ENCODE results near the gene GNAS-AS1.

GNAS-AS1 gene

GRCh38 chr20:58851221-58851968, 693 bp upstream of the GNAS-AS1 start:
- H3K27ac ChIP-seq, result no peak overlapping the region
- TF ChIP-seq ZFX (IDR thresholded peaks at IDR 0.05; ENCODE audit: borderline replicate concordance) (no peak), CTCF (IDR thresholded peaks at IDR 0.05) (no peak)

GRCh38 chr20:58847463-58847862, 3.2 kb downstream of the GNAS-AS1 start:
- H3K27ac ChIP-seq, result no peak overlapping the region
- no peak for TF ChIP-seq ZFX (IDR thresholded peaks at IDR 0.05; ENCODE audit: borderline replicate concordance)
- TF ChIP-seq CTCF (IDR thresholded peaks at IDR 0.05), result no peak

- H3K27ac ChIP-seq, result no peak overlapping the region
- TF ChIP-seq ZFX (IDR thresholded peaks at IDR 0.05; ENCODE audit: borderline replicate concordance) (no peak), CTCF (IDR thresholded peaks at IDR 0.05) (no peak)
Observed at GRCh38 chr20:58845706-58846105, 5.0 kb downstream of the GNAS-AS1 start.

DNA sequence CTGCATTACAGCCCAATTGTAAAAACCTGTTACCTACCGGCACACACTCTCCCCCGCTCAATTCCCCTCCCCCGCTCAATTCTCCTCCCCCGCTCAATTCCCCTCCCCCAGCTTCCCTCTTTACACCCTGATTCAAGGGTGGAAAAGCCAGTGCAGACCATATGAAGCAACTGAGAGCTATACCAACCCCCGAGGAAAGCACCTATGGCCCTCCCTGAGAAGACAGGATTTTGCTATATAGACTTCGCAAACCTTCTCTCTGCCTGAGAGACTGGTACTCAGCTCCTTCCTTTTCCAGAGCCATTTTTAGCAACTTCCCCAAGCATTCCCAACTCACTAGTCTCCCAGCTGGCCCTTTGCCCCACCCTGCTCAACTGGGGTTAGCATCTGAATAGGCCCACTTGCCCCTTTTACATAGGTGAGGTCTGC, 7.6 kb downstream of the GNAS-AS1 start:
- TF ChIP-seq CTCF (IDR thresholded peaks at IDR 0.05) (no peak), ZFX (IDR thresholded peaks at IDR 0.05; ENCODE audit: borderline replicate concordance) (no peak)
- H3K27ac ChIP-seq, result no peak overlapping the region

GRCh38 chr20:58842276-58842675, 8.4 kb downstream of the GNAS-AS1 start:
- no peak for TF ChIP-seq CTCF (IDR thresholded peaks at IDR 0.05)
- TF ChIP-seq ZFX (IDR thresholded peaks at IDR 0.05; ENCODE audit: borderline replicate concordance), result no peak
- no peak overlapping the region for H3K27ac ChIP-seq

DNA sequence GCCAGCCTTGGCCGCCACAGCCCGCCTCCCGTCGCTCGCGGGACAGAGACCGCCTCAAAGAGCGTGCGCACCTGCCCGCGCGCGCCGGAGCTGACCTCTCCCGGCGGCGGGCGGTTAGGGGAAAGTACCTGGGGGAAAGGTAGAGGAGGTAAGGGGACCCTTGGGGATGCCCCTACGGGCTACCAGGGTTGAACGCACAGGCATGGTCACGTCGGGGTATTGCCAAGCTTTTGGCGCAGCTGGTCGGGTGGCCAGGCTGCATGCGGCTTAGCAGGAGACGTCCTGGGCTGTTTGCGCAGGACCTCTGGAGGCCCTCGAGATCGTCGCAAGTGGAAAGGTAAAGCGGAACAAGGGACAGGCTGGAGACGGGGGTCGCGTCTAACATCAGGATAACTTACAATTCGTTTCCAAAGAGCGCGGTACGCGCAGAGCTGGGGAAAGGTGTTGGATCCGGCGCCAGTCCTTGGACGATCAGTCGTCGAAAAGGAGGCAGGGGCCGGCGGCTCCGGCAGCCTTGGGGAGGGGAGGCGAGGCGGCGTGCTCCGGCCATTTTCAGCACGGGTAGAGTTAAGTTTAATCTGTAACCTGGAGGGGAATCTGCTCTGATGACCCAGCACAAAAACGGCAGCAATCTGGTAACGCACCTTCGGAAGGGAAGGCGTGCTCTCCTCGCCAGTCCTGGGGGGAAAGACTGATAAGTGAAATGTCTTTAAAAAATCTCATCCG, 9.0 kb downstream of the GNAS-AS1 start:
- H3K27ac ChIP-seq, result no peak overlapping the region
- no peak for TF ChIP-seq ZFX (IDR thresholded peaks at IDR 0.05; ENCODE audit: borderline replicate concordance)

- H3K27ac ChIP-seq, result no peak overlapping the region
- no peak for TF ChIP-seq ZFX (IDR thresholded peaks at IDR 0.05; ENCODE audit: borderline replicate concordance)
- TF ChIP-seq CTCF (IDR thresholded peaks at IDR 0.05), result no peak
Observed at GRCh38 chr20:58840816-58841538, 9.7 kb downstream of the GNAS-AS1 start.
